D721Med (cell line): ENCODE data around the gene IDI2.

Experiments used
- DNase-seq: peaks from one replicate; pipeline ENCODE4 v3.0.0; 2011; ENCODE audit warnings: low spot score; ENCODE audit not compliant: insufficient read length
- FAIRE-seq: peaks from 2 replicates; lab custom pipeline; 2011; peaks lifted over from hg19 to GRCh38; lab: Jason Lieb, UNC
- TF ChIP-seq, protein P1 (sequence below): IDR thresholded peaks from 2 replicates; pipeline ENCODE4 v1.5.1; 2012; ENCODE audit warnings: mild to moderate bottlenecking, control low read depth; ENCODE audit not compliant: insufficient read depth; ENCODE audit errors: missing control alignments

Gene IDI2

GRCh38 chr10:974038-974784 lies 51.4 kb downstream of the IDI2 start:
- DNase-seq (no peak), FAIRE-seq (no peak)
- TF ChIP-seq, protein P1, sequence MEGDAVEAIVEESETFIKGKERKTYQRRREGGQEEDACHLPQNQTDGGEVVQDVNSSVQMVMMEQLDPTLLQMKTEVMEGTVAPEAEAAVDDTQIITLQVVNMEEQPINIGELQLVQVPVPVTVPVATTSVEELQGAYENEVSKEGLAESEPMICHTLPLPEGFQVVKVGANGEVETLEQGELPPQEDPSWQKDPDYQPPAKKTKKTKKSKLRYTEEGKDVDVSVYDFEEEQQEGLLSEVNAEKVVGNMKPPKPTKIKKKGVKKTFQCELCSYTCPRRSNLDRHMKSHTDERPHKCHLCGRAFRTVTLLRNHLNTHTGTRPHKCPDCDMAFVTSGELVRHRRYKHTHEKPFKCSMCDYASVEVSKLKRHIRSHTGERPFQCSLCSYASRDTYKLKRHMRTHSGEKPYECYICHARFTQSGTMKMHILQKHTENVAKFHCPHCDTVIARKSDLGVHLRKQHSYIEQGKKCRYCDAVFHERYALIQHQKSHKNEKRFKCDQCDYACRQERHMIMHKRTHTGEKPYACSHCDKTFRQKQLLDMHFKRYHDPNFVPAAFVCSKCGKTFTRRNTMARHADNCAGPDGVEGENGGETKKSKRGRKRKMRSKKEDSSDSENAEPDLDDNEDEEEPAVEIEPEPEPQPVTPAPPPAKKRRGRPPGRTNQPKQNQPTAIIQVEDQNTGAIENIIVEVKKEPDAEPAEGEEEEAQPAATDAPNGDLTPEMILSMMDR: no peak

- no peak for DNase-seq
- no peak for FAIRE-seq
- TF ChIP-seq, protein P1: no peak
These were observed 52.9 kb downstream of the IDI2 start for GRCh38 chr10:972763-973162.

GRCh38 chr10:971613-972012 lies 54.0 kb downstream of the IDI2 start:
- DNase-seq (no peak), FAIRE-seq (no peak)
- TF ChIP-seq, protein P1: no peak

DNA sequence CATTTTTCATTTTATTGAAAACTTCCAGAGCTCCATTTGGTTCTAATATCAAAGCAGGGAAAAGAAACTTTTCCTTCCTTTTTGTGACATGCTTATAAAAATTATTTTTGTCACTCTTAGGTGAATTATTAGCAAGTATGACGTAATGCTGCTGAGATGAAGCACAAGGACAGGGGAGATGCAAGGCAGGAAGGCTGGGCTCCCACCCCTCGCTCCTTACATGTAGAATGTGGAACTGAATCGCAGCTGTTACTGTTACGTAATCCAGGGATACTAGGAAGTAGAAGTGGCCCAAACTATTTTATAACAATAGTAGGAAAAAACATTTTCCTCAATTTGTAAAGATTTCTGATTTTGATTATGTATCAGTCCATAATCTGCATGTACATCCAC lies 54.5 kb downstream of the IDI2 start:
- TF ChIP-seq, protein P1: no peak
- DNase-seq: no peak
- FAIRE-seq: no peak

- DNase-seq: no peak
These were observed 55.1 kb downstream of the IDI2 start for GRCh38 chr10:970311-971149.

GRCh38 chr10:969473-970150 lies 56.0 kb downstream of the IDI2 start:
- no peak for FAIRE-seq
- TF ChIP-seq, protein P1: no peak
- no peak for DNase-seq

More at GRCh38 chr10:970311-971149, 55.1 kb downstream of the IDI2 start:
- TF ChIP-seq, protein P1: no peak
- no peak for FAIRE-seq
